ENCODE data around the gene ORM1. TPM values are rescaled to one million over a fixed set of nuclear protein-coding genes. Genes with fewer than 3 reads are reported as not detected.
A peak's percentile ranks its signal among the peaks of the same experiment; 100 is the strongest.

The ORM1 gene
- total RNA-seq, 1 experiment from 2014 or later: not detected

GRCh38 chr9:114341152-114341830 lies 18.4 kb downstream of the ORM1 start:
- H3K4me3 Mint-ChIP-seq (ENCODE audit: unreplicated experiment): no peak overlapping the region
- H3K36me3 Mint-ChIP-seq (ENCODE audit: insufficient read depth, unreplicated experiment): peaks cover 16% of the 10 kb centered on the region
- BruUV-seq (replicated peaks): no TSS peak
- POLR2A ChIA-PET: interaction anchor here (0.6 kb wide), 1 partner anchor 87 kb away, joined by 3 read pairs; no protein-coding TSS in a partner anchor
- DNase-seq (ENCODE audit: unreplicated experiment): no peak
- no peaks in the 10 kb centered on the region for H3K9me3 Mint-ChIP-seq (ENCODE audit: unreplicated experiment)
- no peaks in the 10 kb centered on the region for H3K27me3 Mint-ChIP-seq (ENCODE audit: insufficient read depth, unreplicated experiment)
- no peaks in the 10 kb centered on the region for H3K4me1 Mint-ChIP-seq (ENCODE audit: insufficient read depth, unreplicated experiment)
- intact Hi-C loops (cut with micrococcal nuclease): no loop called here
- TF ChIP-seq CTCF (IDR thresholded peaks at IDR 0.05; ENCODE audit: unreplicated experiment): no peak
- CTCF ChIA-PET: interaction anchor here (0.9 to 2.1 kb wide), 2 partner anchors 63 to 312 kb away, joined by 3 to 7 read pairs; no protein-coding TSS in a partner anchor
- no peak overlapping the region for H3K27ac Mint-ChIP-seq (ENCODE audit: low read depth, unreplicated experiment)

GRCh38 chr9:114341991-114342390 lies 19.1 kb downstream of the ORM1 start:
- no peak overlapping the region for H3K27ac Mint-ChIP-seq (ENCODE audit: low read depth, unreplicated experiment)
- H3K4me3 Mint-ChIP-seq (ENCODE audit: unreplicated experiment): no peak overlapping the region
- no peak for TF ChIP-seq CTCF (IDR thresholded peaks at IDR 0.05; ENCODE audit: unreplicated experiment)
- no TSS peak for BruUV-seq (replicated peaks)
- ChIA-PET POLR2A (no interaction called here), CTCF (interaction anchor here (0.9 to 2.1 kb wide), 2 partner anchors 63 to 312 kb away, joined by 3 to 7 read pairs; no protein-coding TSS in a partner anchor)
- H3K9me3 Mint-ChIP-seq (ENCODE audit: unreplicated experiment): no peaks in the 10 kb centered on the region
- intact Hi-C loops (cut with micrococcal nuclease): no loop called here
- no peak for DNase-seq (ENCODE audit: unreplicated experiment)
- no peaks in the 10 kb centered on the region for H3K4me1 Mint-ChIP-seq (ENCODE audit: insufficient read depth, unreplicated experiment)
- H3K36me3 Mint-ChIP-seq (ENCODE audit: insufficient read depth, unreplicated experiment): peaks cover 16% of the 10 kb centered on the region
- H3K27me3 Mint-ChIP-seq (ENCODE audit: insufficient read depth, unreplicated experiment): no peaks in the 10 kb centered on the region

GRCh38 chr9:114342755-114343440 lies 20.0 kb downstream of the ORM1 start:
- Mint-ChIP-seq H3K4me1 (ENCODE audit: insufficient read depth, unreplicated experiment) (no peaks in the 10 kb centered on the region), H3K36me3 (ENCODE audit: insufficient read depth, unreplicated experiment) (peaks cover 16% of the 10 kb centered on the region), H3K27ac (ENCODE audit: low read depth, unreplicated experiment) (no peak overlapping the region), H3K4me3 (ENCODE audit: unreplicated experiment) (no peak overlapping the region), H3K27me3 (ENCODE audit: insufficient read depth, unreplicated experiment) (no peaks in the 10 kb centered on the region), H3K9me3 (ENCODE audit: unreplicated experiment) (no peaks in the 10 kb centered on the region)
- ChIA-PET CTCF (interaction anchor here (2.1 kb wide), 1 partner anchor 311 kb away, joined by 7 read pairs; no protein-coding TSS in a partner anchor), POLR2A (no interaction called here)
- no peak for DNase-seq (ENCODE audit: unreplicated experiment)
- TF ChIP-seq CTCF (IDR thresholded peaks at IDR 0.05; ENCODE audit: unreplicated experiment): no peak
- no TSS peak for BruUV-seq (replicated peaks)
- intact Hi-C loops (cut with micrococcal nuclease): no loop called here

- TF ChIP-seq CTCF (IDR thresholded peaks at IDR 0.05; ENCODE audit: unreplicated experiment): no peak
- intact Hi-C loops (cut with micrococcal nuclease): no loop called here
- H3K4me3 Mint-ChIP-seq (ENCODE audit: unreplicated experiment): no peak overlapping the region
- DNase-seq (ENCODE audit: unreplicated experiment): no peak
- ChIA-PET POLR2A (no interaction called here), CTCF (interaction anchor here (0.5 to 1.3 kb wide), 5 partner anchors 52 to 334 kb away, joined by 3 to 5 read pairs (median 3); no protein-coding TSS in a partner anchor)
- BruUV-seq (replicated peaks): no TSS peak
- no peaks in the 10 kb centered on the region for H3K4me1 Mint-ChIP-seq (ENCODE audit: insufficient read depth, unreplicated experiment)
- H3K36me3 Mint-ChIP-seq (ENCODE audit: insufficient read depth, unreplicated experiment): peaks cover 16% of the 10 kb centered on the region
- peak overlapping the region; percentile 25 for H3K27ac Mint-ChIP-seq (ENCODE audit: low read depth, unreplicated experiment)
- no peaks in the 10 kb centered on the region for H3K27me3 Mint-ChIP-seq (ENCODE audit: insufficient read depth, unreplicated experiment)
- H3K9me3 Mint-ChIP-seq (ENCODE audit: unreplicated experiment): no peaks in the 10 kb centered on the region
Observed at GRCh38 chr9:114343471-114344187, 20.7 kb downstream of the ORM1 start.
